ENCODE measurements around the gene LGALS1. TPM values are rescaled to one million over a fixed set of nuclear protein-coding genes. Genes with fewer than 3 reads are reported as not detected.
A peak's percentile ranks its signal among the peaks of the same experiment; 100 is the strongest.

The LGALS1 gene
- total and polyA plus RNA-seq, 5 donors from 2014 or later = 209 to 829 (median 402) TPM

GRCh38 chr22:37629928-37630327 is 45.5 kb upstream of the LGALS1 start:
- Histone ChIP-seq H3K27me3 (ENCODE audit: control insufficient read depth, insufficient read depth, low read length) (no peaks in the 10 kb centered on the region), H3K36me3 (ENCODE audit: control insufficient read depth, insufficient read depth, low read length) (no peaks in the 10 kb centered on the region), H3K27ac (ENCODE audit: insufficient read depth, low read length, poor library complexity, severe bottlenecking) (no peak overlapping the region), H3K9me3 (ENCODE audit: control insufficient read depth in 2 of 2, low read length in 2 of 2) (no peaks in the 10 kb centered on the region), H3K4me3 (ENCODE audit: low read depth, low read length) (no peak overlapping the region), H3K4me1 (ENCODE audit: control insufficient read depth, insufficient read depth, low read length, poor library complexity, severe bottlenecking) (peaks cover 83% of the 10 kb centered on the region)
- peaks cover 0 to 1% (median 0%) of the 10 kb centered on the region in 7 donors for H3K9me3 Mint-ChIP-seq
- peak overlapping the region in 2 of 3 donors; percentile 20 to 84 for H3K27ac Mint-ChIP-seq
- H3K27me3 Mint-ChIP-seq = no peaks in the 10 kb centered on the region
- H3K4me1 Mint-ChIP-seq = peaks cover 0 to 83% (median 35%) of the 10 kb centered on the region in 4 donors
- no peak overlapping the region for H3K4me3 Mint-ChIP-seq
- no peaks in the 10 kb centered on the region for H3K36me3 Mint-ChIP-seq
- ATAC-seq (ENCODE audit: low read depth in 2 of 2) (no peak), DNase-seq (no peak)

- Histone ChIP-seq H3K36me3 (ENCODE audit: control insufficient read depth, insufficient read depth, low read length) (no peaks in the 10 kb centered on the region), H3K4me3 (ENCODE audit: low read depth, low read length) (no peak overlapping the region), H3K27ac (ENCODE audit: insufficient read depth, low read length, poor library complexity, severe bottlenecking) (peak overlapping the region; percentile 88), H3K9me3 (ENCODE audit: control insufficient read depth in 2 of 2, low read length in 2 of 2) (no peaks in the 10 kb centered on the region), H3K4me1 (ENCODE audit: control insufficient read depth, insufficient read depth, low read length, poor library complexity, severe bottlenecking) (peaks cover 83% of the 10 kb centered on the region), H3K27me3 (ENCODE audit: control insufficient read depth, insufficient read depth, low read length) (no peaks in the 10 kb centered on the region)
- Mint-ChIP-seq H3K27ac (peak overlapping the region in 2 of 3 donors; percentile 76 to 84), H3K4me3 (peak overlapping the region in 1 of 4 donors; percentile 32), H3K4me1 (peaks cover 0 to 84% (median 31%) of the 10 kb centered on the region in 4 donors), H3K9me3 (peaks cover 0 to 1% (median 0%) of the 10 kb centered on the region in 7 donors), H3K27me3 (no peaks in the 10 kb centered on the region), H3K36me3 (no peaks in the 10 kb centered on the region)
- no peak for DNase-seq
- no peak for ATAC-seq (ENCODE audit: low read depth in 2 of 2)
Measured at GRCh38 chr22:37630839-37631435, 44.5 kb upstream of the LGALS1 start.

GRCh38 chr22:37631448-37632173 is 43.8 kb upstream of the LGALS1 start:
- H3K27me3 Mint-ChIP-seq = no peaks in the 10 kb centered on the region
- no peaks in the 10 kb centered on the region for H3K36me3 ChIP-seq (ENCODE audit: control insufficient read depth, insufficient read depth, low read length)
- no peak overlapping the region for H3K4me3 Mint-ChIP-seq
- H3K27ac ChIP-seq (ENCODE audit: insufficient read depth, low read length, poor library complexity, severe bottlenecking) = peak overlapping the region; percentile 88
- no peak for ATAC-seq (ENCODE audit: low read depth in 2 of 2)
- peaks cover 0 to 84% (median 35%) of the 10 kb centered on the region in 4 donors for H3K4me1 Mint-ChIP-seq
- no peaks in the 10 kb centered on the region for H3K36me3 Mint-ChIP-seq
- peak in 1 of 3 donors; percentile 26 for DNase-seq
- H3K4me1 ChIP-seq (ENCODE audit: control insufficient read depth, insufficient read depth, low read length, poor library complexity, severe bottlenecking) = peaks cover 83% of the 10 kb centered on the region
- peaks cover 0 to 1% (median 0%) of the 10 kb centered on the region in 7 donors for H3K9me3 Mint-ChIP-seq
- no peaks in the 10 kb centered on the region for H3K27me3 ChIP-seq (ENCODE audit: control insufficient read depth, insufficient read depth, low read length)
- peak overlapping the region in 2 of 3 donors; percentile 76 to 84 for H3K27ac Mint-ChIP-seq
- H3K9me3 ChIP-seq (ENCODE audit: control insufficient read depth in 2 of 2, low read length in 2 of 2) = no peaks in the 10 kb centered on the region
- no peak overlapping the region for H3K4me3 ChIP-seq (ENCODE audit: low read depth, low read length)

GRCh38 chr22:37632174-37633088 is 43.0 kb upstream of the LGALS1 start:
- ATAC-seq (ENCODE audit: low read depth in 2 of 2) (no peak), DNase-seq (no peak)
- H3K27ac Mint-ChIP-seq = peak overlapping the region; percentile 92 to 95 (median 94)
- Histone ChIP-seq H3K9me3 (ENCODE audit: control insufficient read depth in 2 of 2, low read length in 2 of 2) (no peaks in the 10 kb centered on the region), H3K4me3 (ENCODE audit: low read depth, low read length) (no peak overlapping the region), H3K4me1 (ENCODE audit: control insufficient read depth, insufficient read depth, low read length, poor library complexity, severe bottlenecking) (peaks cover 83% of the 10 kb centered on the region), H3K36me3 (ENCODE audit: control insufficient read depth, insufficient read depth, low read length) (no peaks in the 10 kb centered on the region), H3K27me3 (ENCODE audit: control insufficient read depth, insufficient read depth, low read length) (no peaks in the 10 kb centered on the region), H3K27ac (ENCODE audit: insufficient read depth, low read length, poor library complexity, severe bottlenecking) (peak overlapping the region; percentile 88)
- H3K9me3 Mint-ChIP-seq = peaks cover 0 to 1% (median 0%) of the 10 kb centered on the region in 7 donors
- peaks cover 0 to 84% (median 36%) of the 10 kb centered on the region in 4 donors for H3K4me1 Mint-ChIP-seq
- H3K4me3 Mint-ChIP-seq = peak overlapping the region in 2 of 4 donors; percentile 21 to 60
- H3K36me3 Mint-ChIP-seq = no peaks in the 10 kb centered on the region
- H3K27me3 Mint-ChIP-seq = no peaks in the 10 kb centered on the region

- H3K4me1 ChIP-seq (ENCODE audit: control insufficient read depth, insufficient read depth, low read length, poor library complexity, severe bottlenecking) = peaks cover 83% of the 10 kb centered on the region
- Mint-ChIP-seq H3K27me3 (no peaks in the 10 kb centered on the region), H3K27ac (peak overlapping the region; percentile 92 to 95 (median 94)), H3K36me3 (no peaks in the 10 kb centered on the region), H3K4me3 (peak overlapping the region; percentile 60 to 84 (median 72)), H3K9me3 (peaks cover 0 to 1% (median 0%) of the 10 kb centered on the region in 7 donors), H3K4me1 (peaks cover 0 to 84% (median 36%) of the 10 kb centered on the region in 4 donors)
- peak in 2 of 3 donors; percentile 28 to 50 for DNase-seq
- H3K9me3 ChIP-seq (ENCODE audit: control insufficient read depth in 2 of 2, low read length in 2 of 2) = no peaks in the 10 kb centered on the region
- peak overlapping the region; percentile 88 for H3K27ac ChIP-seq (ENCODE audit: insufficient read depth, low read length, poor library complexity, severe bottlenecking)
- no peaks in the 10 kb centered on the region for H3K36me3 ChIP-seq (ENCODE audit: control insufficient read depth, insufficient read depth, low read length)
- peak; percentile 17 to 40 for ATAC-seq (ENCODE audit: low read depth in 2 of 2)
- H3K4me3 ChIP-seq (ENCODE audit: low read depth, low read length) = peak overlapping the region; percentile 41
- H3K27me3 ChIP-seq (ENCODE audit: control insufficient read depth, insufficient read depth, low read length) = no peaks in the 10 kb centered on the region
Measured at GRCh38 chr22:37633089-37633624, 42.3 kb upstream of the LGALS1 start.

- Mint-ChIP-seq H3K9me3 (peaks cover 0 to 1% (median 0%) of the 10 kb centered on the region in 7 donors), H3K4me1 (peaks cover 0 to 84% (median 35%) of the 10 kb centered on the region in 4 donors), H3K27me3 (no peaks in the 10 kb centered on the region), H3K27ac (peak overlapping the region; percentile 94 to 95 (median 94)), H3K4me3 (peak overlapping the region; percentile 60 to 91 (median 82)), H3K36me3 (no peaks in the 10 kb centered on the region)
- peak overlapping the region; percentile 59 for H3K4me3 ChIP-seq (ENCODE audit: low read depth, low read length)
- peak; percentile 35 to 76 (median 39) for DNase-seq
- peak; percentile 69 to 70 for ATAC-seq (ENCODE audit: low read depth in 2 of 2)
- no peaks in the 10 kb centered on the region for H3K9me3 ChIP-seq (ENCODE audit: control insufficient read depth in 2 of 2, low read length in 2 of 2)
- peak overlapping the region; percentile 88 for H3K27ac ChIP-seq (ENCODE audit: insufficient read depth, low read length, poor library complexity, severe bottlenecking)
- no peaks in the 10 kb centered on the region for H3K36me3 ChIP-seq (ENCODE audit: control insufficient read depth, insufficient read depth, low read length)
- no peaks in the 10 kb centered on the region for H3K27me3 ChIP-seq (ENCODE audit: control insufficient read depth, insufficient read depth, low read length)
- H3K4me1 ChIP-seq (ENCODE audit: control insufficient read depth, insufficient read depth, low read length, poor library complexity, severe bottlenecking) = peaks cover 84% of the 10 kb centered on the region
Measured at GRCh38 chr22:37633625-37634416, 41.6 kb upstream of the LGALS1 start.
